K562 treated with DMSO at 1 percent for 12 hours (cell line): ENCODE measurements around the gene LNX2. TPM values are rescaled to one million over a fixed set of nuclear protein-coding genes. Genes with fewer than 3 reads are reported as not detected.

Experiments used
- total RNA-seq: library from RNA; unstranded; fragments of 300-600 nt; gene quantifications from 2 replicates; pipeline ENCODE4 v1.2.3, GENCODE V29; 2022; ENCODE audit not compliant: insufficient read depth

Gene LNX2
- total RNA-seq = 1.1 and 5.6 TPM in 2 replicates

GRCh38 chr13:27620377-27621115 lies at the start of gene LNX2:
Gene LNX2, minus strand, starts transcription at chr13:27620529. Its CDS starts 38,826 bp downstream, at chr13:27581703.

GRCh38 chr13:27621366-27622101 lies 1.2 kb upstream of the LNX2 start, which contains the start of gene POLR1D:
Gene POLR1D, plus strand, starts transcription at chr13:27621892. Its CDS starts 92 bp downstream, at chr13:27621984.

Other genes starting within 250 kb of the LNX2 start
- 70.5 and 81.6 TPM in 2 replicates for gene GTF3A, start 195.9 kb downstream of the LNX2 start, total RNA-seq
- gene MTIF3, start 170.0 kb downstream of the LNX2 start, total RNA-seq = 27.0 and 38.1 TPM in 2 replicates
- 135 and 159 TPM in 2 replicates for gene POLR1D, start 1.4 kb upstream of the LNX2 start, total RNA-seq
- not detected in 2 replicates for gene GSX1, start 172.0 kb upstream of the LNX2 start, total RNA-seq